Fibroblast of lung (primary cell): ENCODE results near the gene SLC22A6.

Source experiments
- EZH2 ChIP-seq: IDR thresholded peaks from 2 replicates; pipeline ENCODE4 v1.5.1; 2012; ENCODE audit warnings: low read length, control low read depth, mild to moderate bottlenecking; ENCODE audit errors: missing control alignments
- TF ChIP-seq, protein P1 (sequence below), 2 donors: IDR thresholded peaks in 1 of 2; conservative IDR thresholded peaks in 1 of 2; 1 replicate in 1 of 2; 2 replicates in 1 of 2; pipeline ENCODE4 v1.5.1; 2011 to 2012; ENCODE audit warnings: low read length in 2 of 2, control low read depth in 1 of 2, inconsistent platforms in 1 of 2, low read depth in 1 of 2, mild to moderate bottlenecking in 1 of 2

- TF ChIP-seq, protein P1, sequence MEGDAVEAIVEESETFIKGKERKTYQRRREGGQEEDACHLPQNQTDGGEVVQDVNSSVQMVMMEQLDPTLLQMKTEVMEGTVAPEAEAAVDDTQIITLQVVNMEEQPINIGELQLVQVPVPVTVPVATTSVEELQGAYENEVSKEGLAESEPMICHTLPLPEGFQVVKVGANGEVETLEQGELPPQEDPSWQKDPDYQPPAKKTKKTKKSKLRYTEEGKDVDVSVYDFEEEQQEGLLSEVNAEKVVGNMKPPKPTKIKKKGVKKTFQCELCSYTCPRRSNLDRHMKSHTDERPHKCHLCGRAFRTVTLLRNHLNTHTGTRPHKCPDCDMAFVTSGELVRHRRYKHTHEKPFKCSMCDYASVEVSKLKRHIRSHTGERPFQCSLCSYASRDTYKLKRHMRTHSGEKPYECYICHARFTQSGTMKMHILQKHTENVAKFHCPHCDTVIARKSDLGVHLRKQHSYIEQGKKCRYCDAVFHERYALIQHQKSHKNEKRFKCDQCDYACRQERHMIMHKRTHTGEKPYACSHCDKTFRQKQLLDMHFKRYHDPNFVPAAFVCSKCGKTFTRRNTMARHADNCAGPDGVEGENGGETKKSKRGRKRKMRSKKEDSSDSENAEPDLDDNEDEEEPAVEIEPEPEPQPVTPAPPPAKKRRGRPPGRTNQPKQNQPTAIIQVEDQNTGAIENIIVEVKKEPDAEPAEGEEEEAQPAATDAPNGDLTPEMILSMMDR (conservative IDR thresholded peaks at IDR 0.05 in 1 of 2, IDR thresholded peaks at IDR 0.05 in 1 of 2; ENCODE audit: low read depth in 1 of 2, low read length in 2 of 2): no peak
- no peak for TF ChIP-seq EZH2
Measured at GRCh38 chr11:63012839-63013238, 28.1 kb upstream of the SLC22A6 start.
